Measurements from ENCODE around the gene MRPL10. TPM values are rescaled to one million over a fixed set of nuclear protein-coding genes. Genes with fewer than 3 reads are reported as not detected.

Gene MRPL10
- total and polyA plus RNA-seq, 10 donors: 24.4 to 46.1 (median 34.2) TPM

- Histone ChIP-seq H3K27ac (no peak overlapping the region), H3K4me3 (peak overlapping the region in 1 of 8 donors; percentile 67), H3K9me3 (no peaks in the 10 kb centered on the region), H3K36me3 (no peaks in the 10 kb centered on the region), H3K27me3 (replicated peaks in 1 of 7) (peaks cover 4 to 97% (median 67%) of the 10 kb centered on the region in 7 donors), H3K4me1 (peaks cover 14 to 47% (median 33%) of the 10 kb centered on the region in 6 donors)
- WGBS, 5 donors: 30 to 58% (median 33%) methylated on average over 32 of the region's 32 CpGs
- no peak for DNase-seq
- intact Hi-C loops (cut with DNase I; ENCODE audit: low total_unique reads): loop anchor here (10.0 kb wide), 1 partner anchor 872 kb away; the partner anchor contains the start of genes HOXB13, PRAC1 and PRAC2
- TF ChIP-seq POLR2AphosphoS5 (IDR thresholded peaks at IDR 0.05): no peak
Observed at GRCh38 chr17:47852113-47852949, 21.0 kb upstream of the MRPL10 start.

GRCh38 chr17:47851764-47852112 is 20.4 kb upstream of the MRPL10 start:
- H3K9me3 ChIP-seq: no peaks in the 10 kb centered on the region
- TF ChIP-seq POLR2AphosphoS5 (IDR thresholded peaks at IDR 0.05): no peak
- TF ChIP-seq, protein P1, sequence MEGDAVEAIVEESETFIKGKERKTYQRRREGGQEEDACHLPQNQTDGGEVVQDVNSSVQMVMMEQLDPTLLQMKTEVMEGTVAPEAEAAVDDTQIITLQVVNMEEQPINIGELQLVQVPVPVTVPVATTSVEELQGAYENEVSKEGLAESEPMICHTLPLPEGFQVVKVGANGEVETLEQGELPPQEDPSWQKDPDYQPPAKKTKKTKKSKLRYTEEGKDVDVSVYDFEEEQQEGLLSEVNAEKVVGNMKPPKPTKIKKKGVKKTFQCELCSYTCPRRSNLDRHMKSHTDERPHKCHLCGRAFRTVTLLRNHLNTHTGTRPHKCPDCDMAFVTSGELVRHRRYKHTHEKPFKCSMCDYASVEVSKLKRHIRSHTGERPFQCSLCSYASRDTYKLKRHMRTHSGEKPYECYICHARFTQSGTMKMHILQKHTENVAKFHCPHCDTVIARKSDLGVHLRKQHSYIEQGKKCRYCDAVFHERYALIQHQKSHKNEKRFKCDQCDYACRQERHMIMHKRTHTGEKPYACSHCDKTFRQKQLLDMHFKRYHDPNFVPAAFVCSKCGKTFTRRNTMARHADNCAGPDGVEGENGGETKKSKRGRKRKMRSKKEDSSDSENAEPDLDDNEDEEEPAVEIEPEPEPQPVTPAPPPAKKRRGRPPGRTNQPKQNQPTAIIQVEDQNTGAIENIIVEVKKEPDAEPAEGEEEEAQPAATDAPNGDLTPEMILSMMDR (IDR thresholded peaks at IDR 0.05 in 8 of 11, conservative IDR thresholded peaks at IDR 0.05 in 3 of 11): no peak
- TF ChIP-seq POLR2A (IDR thresholded peaks at IDR 0.05): no peak
- no peak for DNase-seq
- no peaks in the 10 kb centered on the region for H3K36me3 ChIP-seq
- peak overlapping the region in 1 of 8 donors; percentile 67 for H3K4me3 ChIP-seq
- 30 to 44% (median 41%) methylated on average over 11 of the region's 11 CpGs for WGBS, 5 donors
- peaks cover 4 to 98% (median 72%) of the 10 kb centered on the region in 7 donors for H3K27me3 ChIP-seq (replicated peaks in 1 of 7)
- H3K4me1 ChIP-seq: peaks cover 14 to 53% (median 38%) of the 10 kb centered on the region in 6 donors
- H3K27ac ChIP-seq: no peak overlapping the region
- intact Hi-C loops (cut with DNase I; ENCODE audit: low total_unique reads): loop anchor here (10.0 kb wide), 1 partner anchor 873 kb away; the partner anchor contains the start of genes HOXB13, PRAC1 and PRAC2

GRCh38 chr17:47850692-47851573 is 19.6 kb upstream of the MRPL10 start, which contains the start of gene SP6:
Gene SP6, minus strand, starts transcription at chr17:47851163. Its CDS starts 2,734 bp downstream, at chr17:47848429.
- peak; percentile 85 for DNase-seq
- Histone ChIP-seq H3K36me3 (no peaks in the 10 kb centered on the region), H3K27ac (peak within 1 kb of the TSS in 6 of 8 donors; percentile 5 to 74 (median 50)), H3K27me3 (replicated peaks in 1 of 7) (peaks cover 4 to 100% (median 79%) of the 10 kb centered on the region in 7 donors), H3K9me3 (no peaks in the 10 kb centered on the region), H3K4me3 (peak within 1 kb of the TSS; percentile 12 to 67 (median 28)), H3K4me1 (peaks cover 14 to 54% (median 39%) of the 10 kb centered on the region in 6 donors)
- 5 to 10% (median 7%) methylated on average over 41 to 71 of the region's 71 CpGs for WGBS, 5 donors
- TF ChIP-seq POLR2AphosphoS5 (IDR thresholded peaks at IDR 0.05) (peak in 2 of 3 donors; percentile 45 to 72), POLR2A (IDR thresholded peaks at IDR 0.05) (no peak)
- TF ChIP-seq, protein P1 (IDR thresholded peaks at IDR 0.05 in 8 of 11, conservative IDR thresholded peaks at IDR 0.05 in 3 of 11): peak in 2 of 11 experiments; percentile 22 to 30
- intact Hi-C loops (cut with DNase I; ENCODE audit: low total_unique reads): loop anchor here (10.0 kb wide), 1 partner anchor 874 kb away; the partner anchor contains the start of genes HOXB13, PRAC1 and PRAC2

DNA sequence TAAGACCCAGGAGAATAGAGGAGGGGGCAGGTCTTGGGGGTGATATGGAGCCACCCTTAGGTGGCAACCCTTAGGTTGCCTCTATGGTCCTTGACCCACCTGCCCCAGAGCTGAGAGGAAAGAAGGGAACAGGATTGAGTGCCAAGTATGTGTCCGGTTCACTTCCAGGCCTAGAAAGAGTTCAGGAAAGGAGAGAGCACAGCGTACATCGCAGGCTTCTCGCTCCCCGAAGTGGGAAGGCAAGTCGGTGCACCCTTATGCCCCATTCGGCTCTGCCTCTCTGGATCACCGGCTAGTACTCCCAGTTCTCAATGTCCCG is 19.0 kb upstream of the MRPL10 start:
- no peaks in the 10 kb centered on the region for H3K9me3 ChIP-seq
- TF ChIP-seq POLR2AphosphoS5 (IDR thresholded peaks at IDR 0.05): no peak
- TF ChIP-seq POLR2A (IDR thresholded peaks at IDR 0.05): no peak
- TF ChIP-seq, protein P1 (IDR thresholded peaks at IDR 0.05 in 8 of 11, conservative IDR thresholded peaks at IDR 0.05 in 3 of 11): no peak
- H3K27me3 ChIP-seq (replicated peaks in 1 of 7): peaks cover 4 to 100% (median 79%) of the 10 kb centered on the region in 7 donors
- peak overlapping the region in 7 of 8 donors; percentile 14 to 67 (median 31) for H3K4me3 ChIP-seq
- intact Hi-C loops (cut with DNase I; ENCODE audit: low total_unique reads): loop anchor here (10.0 kb wide), 1 partner anchor 874 kb away; the partner anchor contains the start of genes HOXB13, PRAC1 and PRAC2
- H3K27ac ChIP-seq: peak overlapping the region in 5 of 8 donors; percentile 5 to 74 (median 57)
- peak; percentile 51 for DNase-seq
- peaks cover 14 to 48% (median 36%) of the 10 kb centered on the region in 6 donors for H3K4me1 ChIP-seq
- no peaks in the 10 kb centered on the region for H3K36me3 ChIP-seq
- 47 to 74% (median 64%) methylated on average over 9 of the region's 9 CpGs for WGBS, 5 donors
